Measurements from ENCODE around the gene KCND2.

- TF ChIP-seq CTCF (IDR thresholded peaks at IDR 0.05), result no peak
- no peak for TF ChIP-seq REST (IDR thresholded peaks at IDR 0.05)
- TF ChIP-seq HOXA7 (CRISPR knock-in tag; IDR thresholded peaks at IDR 0.05), result no peak
- TF ChIP-seq MAFK (IDR thresholded peaks at IDR 0.05; ENCODE audit: partially characterized antibody), result no peak
- no peak for TF ChIP-seq NFE2L2 (conservative IDR thresholded peaks at IDR 0.05; ENCODE audit: low read length)
- TF ChIP-seq HEYL (CRISPR knock-in tag; IDR thresholded peaks at IDR 0.05), result no peak
- TF ChIP-seq POLR2A (IDR thresholded peaks at IDR 0.05; ENCODE audit: low read length), result no peak
These were observed 131.1 kb downstream of the KCND2 start for GRCh38 chr7:120404042-120404441.
